Left ventricle myocardium inferior (tissue), 1 donor: Measurements from ENCODE around the gene RNU7-1. TPM values are rescaled to one million over a fixed set of nuclear protein-coding genes. Genes with fewer than 3 reads are reported as not detected.

Experiments
- DNase-seq: peaks from one replicate; pipeline ENCODE4 v3.0.0-alpha.2; 2020
- H3K27ac ChIP-seq: fragments of 200-600 bp; replicated peaks from 2 replicates; pipeline ENCODE4 v1.8.0; 2021
- H3K27me3 ChIP-seq: fragments of 200-600 bp; 2 replicates; pipeline ENCODE4 v1.8.0; 2021; ENCODE audit warnings: low read depth
- H3K36me3 ChIP-seq: fragments of 200-600 bp; 2 replicates; pipeline ENCODE4 v1.8.0; 2021
- H3K4me1 ChIP-seq: fragments of 200-600 bp; 2 replicates; pipeline ENCODE4 v1.8.0; 2021
- H3K4me3 ChIP-seq: fragments of 200-600 bp; 2 replicates; pipeline ENCODE4 v1.8.0; 2021; ENCODE audit warnings: mild to moderate bottlenecking, moderate library complexity
- H3K9me3 ChIP-seq: fragments of 200-600 bp; replicated peaks from 2 replicates; pipeline ENCODE4 v1.8.0; 2021
- intact Hi-C: fragments of 100-400 bp; cut with micrococcal nuclease; formaldehyde crosslinking; loops from one replicate; pipeline ENCODE4 v1.11.0; 2022
- total RNA-seq: library from RNA; stranded (reverse); fragmentation: NEBNext Ultra II Directional; extraction: Animal tissue kit (Norgen Biotek cat#: 25700); gene quantifications from one replicate; pipeline ENCODE4 v1.2.1, GENCODE V29; 2021
- TF ChIP-seq, protein P1 (sequence below): fragments of 200-600 bp; IDR thresholded peaks from 2 replicates; pipeline ENCODE4 v1.8.0; 2021; ENCODE audit warnings: antibody characterized with exemption, mild to moderate bottlenecking, borderline replicate concordance
- donor health status: DM: no; HTN: yes; CAD: no; lungs with severe emphysema.

The RNU7-1 gene
- total RNA-seq, 1 donor from 2014 or later: not detected

DNA sequence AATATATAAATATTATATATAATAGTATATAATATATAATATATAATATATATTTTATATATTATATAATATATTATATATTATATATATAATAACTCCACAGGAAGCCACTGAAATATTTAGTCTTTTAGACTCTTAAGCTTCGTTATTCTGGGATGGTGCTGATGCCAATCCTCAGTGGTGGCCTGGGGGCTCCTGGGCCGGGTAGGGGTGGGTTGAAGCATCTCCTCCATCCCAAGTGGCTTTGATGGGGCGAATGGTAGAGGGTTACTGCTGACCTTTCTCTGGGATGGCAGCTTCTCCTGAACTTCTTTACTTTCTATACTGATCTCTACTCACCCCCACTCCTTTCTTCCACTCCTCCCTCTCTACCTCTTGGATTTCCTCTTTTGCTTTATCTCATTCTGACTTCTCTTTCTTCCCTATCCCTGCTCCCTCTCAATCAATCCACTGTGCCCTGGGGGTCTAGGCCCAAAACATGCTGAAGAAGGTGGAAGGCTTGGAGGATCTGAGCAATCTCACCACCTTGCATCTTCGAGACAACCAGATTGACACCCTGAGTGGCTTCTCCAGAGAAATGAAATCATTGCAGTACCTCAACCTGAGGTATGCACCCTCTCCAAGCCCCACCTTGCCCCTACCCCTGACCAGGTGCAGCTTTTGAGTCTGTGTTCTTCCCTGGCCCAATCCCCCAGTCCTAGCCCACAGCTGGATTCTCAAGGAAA lies 34.0 kb upstream of the RNU7-1 start:
- no peak overlapping the region for H3K4me3 ChIP-seq
- H3K27me3 ChIP-seq: no peaks in the 10 kb centered on the region
- intact Hi-C loops: no loop called here
- H3K36me3 ChIP-seq: no peaks in the 10 kb centered on the region
- DNase-seq: no peak
- peaks cover 18% of the 10 kb centered on the region for H3K4me1 ChIP-seq
- no peak overlapping the region for H3K27ac ChIP-seq
- TF ChIP-seq, protein P1, sequence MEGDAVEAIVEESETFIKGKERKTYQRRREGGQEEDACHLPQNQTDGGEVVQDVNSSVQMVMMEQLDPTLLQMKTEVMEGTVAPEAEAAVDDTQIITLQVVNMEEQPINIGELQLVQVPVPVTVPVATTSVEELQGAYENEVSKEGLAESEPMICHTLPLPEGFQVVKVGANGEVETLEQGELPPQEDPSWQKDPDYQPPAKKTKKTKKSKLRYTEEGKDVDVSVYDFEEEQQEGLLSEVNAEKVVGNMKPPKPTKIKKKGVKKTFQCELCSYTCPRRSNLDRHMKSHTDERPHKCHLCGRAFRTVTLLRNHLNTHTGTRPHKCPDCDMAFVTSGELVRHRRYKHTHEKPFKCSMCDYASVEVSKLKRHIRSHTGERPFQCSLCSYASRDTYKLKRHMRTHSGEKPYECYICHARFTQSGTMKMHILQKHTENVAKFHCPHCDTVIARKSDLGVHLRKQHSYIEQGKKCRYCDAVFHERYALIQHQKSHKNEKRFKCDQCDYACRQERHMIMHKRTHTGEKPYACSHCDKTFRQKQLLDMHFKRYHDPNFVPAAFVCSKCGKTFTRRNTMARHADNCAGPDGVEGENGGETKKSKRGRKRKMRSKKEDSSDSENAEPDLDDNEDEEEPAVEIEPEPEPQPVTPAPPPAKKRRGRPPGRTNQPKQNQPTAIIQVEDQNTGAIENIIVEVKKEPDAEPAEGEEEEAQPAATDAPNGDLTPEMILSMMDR: no peak
- no peaks in the 10 kb centered on the region for H3K9me3 ChIP-seq

DNA sequence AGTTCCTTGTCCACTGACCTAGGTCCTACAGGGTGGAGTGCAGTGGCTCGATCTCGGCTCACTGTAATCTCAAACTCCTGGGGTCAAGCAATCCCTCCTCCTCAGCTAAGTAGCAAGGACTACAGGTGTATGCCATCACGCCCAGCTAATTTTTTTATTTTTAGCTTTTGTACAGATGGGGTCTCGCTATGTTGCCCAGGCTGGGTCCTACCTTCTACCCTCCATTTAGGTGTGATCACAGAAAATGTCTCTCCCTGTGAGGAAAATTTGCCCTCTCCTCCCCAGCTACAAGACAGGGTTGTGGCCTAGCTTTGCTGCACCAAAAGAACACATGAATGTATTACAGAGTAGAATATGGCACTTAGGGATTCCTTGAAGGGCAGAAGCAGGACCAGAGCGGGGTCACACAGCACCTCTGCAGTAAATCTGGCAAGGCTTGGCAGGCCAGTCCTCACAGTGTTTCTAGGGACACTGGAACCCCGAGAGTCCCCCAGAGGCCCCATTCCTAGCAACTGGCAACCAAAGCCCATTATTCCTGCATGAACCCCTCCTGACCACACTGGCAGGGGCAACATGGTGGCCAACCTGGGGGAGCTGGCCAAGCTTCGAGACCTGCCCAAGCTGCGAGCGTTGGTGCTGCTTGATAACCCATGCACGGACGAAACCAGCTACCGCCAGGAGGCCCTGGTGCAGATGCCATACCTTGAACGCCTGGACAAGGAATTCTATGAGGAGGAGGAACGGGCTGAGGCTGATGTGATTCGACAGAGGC lies 31.3 kb upstream of the RNU7-1 start:
- H3K27me3 ChIP-seq: no peaks in the 10 kb centered on the region
- DNase-seq: no peak
- intact Hi-C loops: no loop called here
- no peak overlapping the region for H3K4me3 ChIP-seq
- H3K36me3 ChIP-seq: no peaks in the 10 kb centered on the region
- H3K4me1 ChIP-seq: peaks cover 24% of the 10 kb centered on the region
- H3K27ac ChIP-seq: no peak overlapping the region
- H3K9me3 ChIP-seq: no peaks in the 10 kb centered on the region
- TF ChIP-seq, protein P1: no peak

DNA sequence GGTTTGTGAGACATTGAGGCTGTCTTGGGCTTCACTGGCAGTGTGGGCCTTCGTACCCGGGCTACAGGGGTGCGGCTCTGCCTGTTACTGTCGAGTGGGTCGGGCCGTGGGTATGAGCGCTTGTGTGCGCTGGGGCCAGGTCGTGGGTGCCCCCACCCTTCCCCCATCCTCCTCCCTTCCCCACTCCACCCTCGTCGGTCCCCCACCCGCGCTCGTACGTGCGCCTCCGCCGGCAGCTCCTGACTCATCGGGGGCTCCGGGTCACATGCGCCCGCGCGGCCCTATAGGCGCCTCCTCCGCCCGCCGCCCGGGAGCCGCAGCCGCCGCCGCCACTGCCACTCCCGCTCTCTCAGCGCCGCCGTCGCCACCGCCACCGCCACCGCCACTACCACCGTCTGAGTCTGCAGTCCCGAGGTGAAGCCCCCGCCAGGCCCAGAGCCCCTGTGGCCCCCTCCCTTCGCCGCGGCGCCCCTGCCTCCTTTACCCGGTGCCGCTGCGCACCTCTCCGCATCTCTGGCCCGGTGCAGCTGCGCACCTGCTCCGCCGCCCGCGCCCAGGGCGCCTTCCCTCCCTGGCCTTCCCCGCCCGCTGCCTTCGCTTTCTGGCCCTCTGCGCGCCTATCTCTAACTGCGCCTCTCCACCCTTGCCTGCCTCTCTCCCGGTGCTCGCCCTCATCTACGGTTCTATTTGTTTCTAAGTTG lies 29.2 kb upstream of the RNU7-1 start, which contains the start of gene ENO2:
Gene ENO2 (plus strand): TSS at position 335 of the 701 bp plus-strand sequence. CDS start 1,253 bp downstream, outside the sequence.
- H3K27me3 ChIP-seq: no peaks in the 10 kb centered on the region
- intact Hi-C loops: no loop called here
- peaks cover 24% of the 10 kb centered on the region for H3K4me1 ChIP-seq
- TF ChIP-seq, protein P1: no peak
- H3K36me3 ChIP-seq: no peaks in the 10 kb centered on the region
- DNase-seq: peak; percentile 79
- H3K4me3 ChIP-seq: peak within 1 kb of the TSS; percentile 90
- H3K9me3 ChIP-seq: no peaks in the 10 kb centered on the region
- H3K27ac ChIP-seq: peak within 1 kb of the TSS; percentile 80

DNA sequence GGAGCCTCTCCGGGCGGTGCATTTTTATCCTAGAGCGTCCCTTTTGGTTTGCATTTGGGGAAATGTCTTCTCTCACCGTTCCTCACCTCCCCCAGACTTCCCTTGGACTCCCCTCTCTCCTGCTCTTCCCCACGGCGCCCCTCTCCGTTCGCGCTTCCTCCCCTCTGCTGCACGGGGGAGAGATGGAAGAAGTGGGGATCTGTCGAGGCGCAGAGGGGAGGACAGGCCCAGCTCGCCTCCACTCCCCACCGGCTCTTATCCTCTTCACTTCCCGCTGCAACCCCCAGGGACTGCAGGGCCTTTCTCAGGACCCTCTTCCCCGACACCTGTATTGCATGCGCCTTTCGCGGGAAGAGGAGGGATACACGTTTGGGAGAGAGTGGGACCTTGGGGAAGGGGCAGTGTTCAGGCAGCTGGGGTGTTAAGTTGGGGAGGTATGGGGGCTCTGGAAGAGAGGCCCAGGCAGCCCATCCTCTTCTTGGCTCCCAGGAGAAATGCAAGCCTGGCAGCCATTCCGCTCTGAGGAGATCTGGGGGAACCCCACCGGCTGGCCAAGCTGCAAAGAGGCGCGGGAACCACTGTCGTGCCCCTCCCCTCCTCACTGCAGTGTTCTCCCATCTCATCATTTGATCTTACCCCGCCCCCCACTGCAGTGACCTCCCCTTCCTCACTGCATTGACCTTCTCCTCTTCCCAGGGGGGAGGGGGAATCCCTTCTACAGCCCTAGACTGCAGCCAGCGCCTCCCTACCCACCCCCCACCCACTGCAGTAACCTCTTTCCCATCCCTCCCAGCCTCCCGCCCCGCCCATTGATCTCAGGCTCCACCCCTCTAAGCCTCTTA lies 28.4 kb upstream of the RNU7-1 start:
- intact Hi-C loops: no loop called here
- TF ChIP-seq, protein P1: no peak
- H3K9me3 ChIP-seq: no peaks in the 10 kb centered on the region
- peak overlapping the region; percentile 90 for H3K4me3 ChIP-seq
- peaks cover 24% of the 10 kb centered on the region for H3K4me1 ChIP-seq
- peak; percentile 45 for DNase-seq
- peak overlapping the region; percentile 80 for H3K27ac ChIP-seq
- H3K36me3 ChIP-seq: no peaks in the 10 kb centered on the region
- H3K27me3 ChIP-seq: no peaks in the 10 kb centered on the region
